H1 (cell line): ENCODE data around the gene COL5A1. TPM values are rescaled to one million over a fixed set of nuclear protein-coding genes. Genes with fewer than 3 reads are reported as not detected.

ENCODE experiments used
- CTCF ChIA-PET: fragments of 300-600 bp; sonication (Branson Sonifier 250); formaldehyde crosslinking; loops from one replicate; lab custom pipeline; 2021; ENCODE audit not compliant: partially characterized antibody; lab: Charles Lee
- POLR2A ChIA-PET: fragments of 300-600 bp; sonication (Branson Sonifier 250); formaldehyde crosslinking; loops from one replicate; lab custom pipeline; 2021; ENCODE audit warnings: inconsistent platforms; ENCODE audit not compliant: partially characterized antibody; lab: Charles Lee
- DNase-seq, 2 experiments: peaks; one replicate each; pipeline versions ENCODE4 v3.0.0 to v3.0.0-alpha.2; 2010 to 2022; ENCODE audit warnings: low spot score in 2 of 2, low read depth in 1 of 2, mixed read lengths in 1 of 2
- FAIRE-seq: peaks from 2 replicates; lab custom pipeline; 2011; peaks lifted over from hg19 to GRCh38; lab: Jason Lieb, UNC
- H2AFZ ChIP-seq: 2 replicates; pipeline ENCODE4 v1.8.1; 2012; ENCODE audit warnings: low read length, inconsistent platforms
- H2AK5ac ChIP-seq: 2 replicates; pipeline ENCODE4 v1.6.1; 2013; ENCODE audit warnings: low read depth, low read length
- H2BK120ac ChIP-seq: replicated peaks from 2 replicates; pipeline ENCODE3; 2013; ENCODE audit warnings: low read depth, low read length, inconsistent platforms
- H2BK12ac ChIP-seq: 2 replicates; pipeline ENCODE4 v1.6.1; 2013; ENCODE audit warnings: low read depth, low read length
- H2BK15ac ChIP-seq: 2 replicates; pipeline ENCODE4 v1.6.1; 2013; ENCODE audit warnings: low read length
- H2BK20ac ChIP-seq: 2 replicates; pipeline ENCODE4 v1.6.1; 2013; ENCODE audit warnings: low read length
- H2BK5ac ChIP-seq: 2 replicates; pipeline ENCODE4 v1.6.1; 2013; ENCODE audit warnings: low read depth, low read length
- H3K14ac ChIP-seq: 2 replicates; pipeline ENCODE4 v1.6.1; 2013; ENCODE audit warnings: inconsistent platforms; ENCODE audit not compliant: insufficient read length
- H3K18ac ChIP-seq: 2 replicates; pipeline ENCODE4 v1.6.1; 2013; ENCODE audit warnings: low read length; ENCODE audit errors: extremely low read depth
- H3K23ac ChIP-seq: 2 replicates; pipeline ENCODE4 v1.6.1; 2013; ENCODE audit warnings: inconsistent platforms; ENCODE audit not compliant: insufficient read length
- H3K23me2 ChIP-seq: 2 replicates; pipeline ENCODE4 v1.6.1; 2013; ENCODE audit warnings: low read depth, low read length
- H3K27ac ChIP-seq: 2 replicates; pipeline ENCODE4 v1.6.1; 2011; ENCODE audit warnings: low read depth, low read length, inconsistent platforms
- H3K27me3 ChIP-seq, 4 experiments: replicated peaks in 1 of 4; 1 replicate in 1 of 4; 2 replicates in 3 of 4; pipeline versions ENCODE4 v1.6.1 to v1.8.1; 2011 to 2013; ENCODE audit warnings: low read length in 3 of 4, mild to moderate bottlenecking in 3 of 4, inconsistent platforms in 2 of 4, mixed read lengths in 2 of 4, moderate library complexity in 1 of 4; ENCODE audit not compliant: control insufficient read depth in 3 of 4, insufficient read depth in 3 of 4; ENCODE audit errors: extremely low read depth in 1 of 4
- H3K36me3 ChIP-seq, 4 experiments: 2 replicates each; pipeline versions ENCODE4 v1.6.1 to v1.8.1; 2011 to 2013; ENCODE audit warnings: mild to moderate bottlenecking in 4 of 4, low read length in 3 of 4, moderate library complexity in 2 of 4, control low read depth in 1 of 4, inconsistent platforms in 1 of 4; ENCODE audit not compliant: insufficient read depth in 4 of 4, control insufficient read depth in 2 of 4
- H3K4ac ChIP-seq: replicated peaks from 2 replicates; pipeline ENCODE3; 2013; ENCODE audit warnings: low read length, low read depth, mixed read lengths, inconsistent platforms; ENCODE audit not compliant: insufficient read length
- H3K4me1 ChIP-seq, 4 experiments: replicated peaks in 1 of 4; 1 replicate in 1 of 4; 2 replicates in 3 of 4; pipeline versions ENCODE4 v1.6.1 to v1.8.1; 2011 to 2013; ENCODE audit warnings: low read length in 3 of 4, inconsistent platforms in 2 of 4, mixed read lengths in 1 of 4; ENCODE audit not compliant: insufficient read depth in 4 of 4, control insufficient read depth in 3 of 4
- H3K4me2 ChIP-seq, 2 experiments: 2 replicates each; pipeline versions ENCODE4 v1.6.1 to v1.8.1; 2011 to 2013; ENCODE audit warnings: low read depth in 2 of 2, low read length in 2 of 2, control low read depth in 1 of 2, inconsistent platforms in 1 of 2, mild to moderate bottlenecking in 1 of 2; ENCODE audit not compliant: insufficient read depth in 1 of 2
- H3K4me3 ChIP-seq, 4 experiments: fragments of 200-600, 300-600 bp in 1 of 4; sonication (generic), shearing (Covaris generic), sonication (Bioruptor Twin) in 1 of 4; 2 replicates each; pipeline versions ENCODE4 v1.5.1 to v1.8.1; 2011 to 2016; ENCODE audit warnings: low read length in 4 of 4, low read depth in 3 of 4, control low read depth in 2 of 4, inconsistent platforms in 2 of 4, mild to moderate bottlenecking in 2 of 4, mixed read lengths in 1 of 4, moderate library complexity in 1 of 4; ENCODE audit not compliant: insufficient read depth in 2 of 4; ENCODE audit errors: extremely low read depth in 1 of 4
- H3K56ac ChIP-seq: replicated peaks from 2 replicates; pipeline ENCODE3; 2013; ENCODE audit warnings: low read depth, mild to moderate bottlenecking, mixed read lengths, low read length, inconsistent platforms; ENCODE audit not compliant: insufficient read length
- H3K79me1 ChIP-seq: 2 replicates; pipeline ENCODE4 v1.6.1; 2013; ENCODE audit warnings: low read depth, low read length, control low read depth
- H3K79me2 ChIP-seq, 2 experiments: 2 replicates each; pipeline versions ENCODE4 v1.6.1 to v1.8.1; 2012 to 2013; ENCODE audit warnings: low read length in 2 of 2, mild to moderate bottlenecking in 2 of 2, inconsistent platforms in 1 of 2; ENCODE audit not compliant: insufficient read depth in 2 of 2, control insufficient read depth in 1 of 2
- H3K9ac ChIP-seq, 4 experiments: replicated peaks in 1 of 4; 1 replicate in 1 of 4; 2 replicates in 3 of 4; pipeline versions ENCODE4 v1.6.1 to v1.8.1; 2011 to 2013; ENCODE audit warnings: low read depth in 3 of 4, low read length in 3 of 4, control low read depth in 2 of 4, mild to moderate bottlenecking in 2 of 4, moderate library complexity in 2 of 4, inconsistent platforms in 1 of 4; ENCODE audit errors: extremely low read depth in 1 of 4
- H3K9me3 ChIP-seq, 2 experiments: 2 replicates each; pipeline versions ENCODE4 v1.6.1 to v1.8.1; 2012 to 2013; ENCODE audit warnings: mild to moderate bottlenecking in 2 of 2, moderate library complexity in 2 of 2, control low read depth in 1 of 2, inconsistent platforms in 1 of 2, low read depth in 1 of 2, low read length in 1 of 2, mixed read lengths in 1 of 2; ENCODE audit not compliant: insufficient read depth in 2 of 2
- H4K20me1 ChIP-seq, 2 experiments: replicated peaks in 1 of 2; 2 replicates each; pipeline versions ENCODE3 to v1.8.1; 2011 to 2013; ENCODE audit warnings: inconsistent platforms in 2 of 2, low read length in 2 of 2, mild to moderate bottlenecking in 1 of 2; ENCODE audit not compliant: insufficient read depth in 2 of 2, control insufficient read depth in 1 of 2
- H4K5ac ChIP-seq: 2 replicates; pipeline ENCODE4 v1.6.1; 2013; ENCODE audit warnings: low read length, low read depth, mixed read lengths, inconsistent platforms; ENCODE audit not compliant: insufficient read length
- H4K8ac ChIP-seq: 2 replicates; pipeline ENCODE4 v1.8.0; 2013; ENCODE audit warnings: mild to moderate bottlenecking, moderate library complexity, low read length, inconsistent platforms; ENCODE audit not compliant: insufficient read depth; ENCODE audit errors: extremely low read depth
- H4K91ac ChIP-seq: replicated peaks from 2 replicates; pipeline ENCODE3; 2013; ENCODE audit warnings: low read length, mixed read lengths, inconsistent platforms; ENCODE audit not compliant: insufficient read length
- CBX5 ChIP-seq: fragments of 300-800, 300-1000 bp; sonication (generic); IDR thresholded peaks from 2 replicates; pipeline ENCODE4 v1.7.1; 2016; ENCODE audit warnings: antibody characterized with exemption, low read length, low read depth
- CBX8 ChIP-seq: fragments of 300-800, 300-1000 bp; sonication (generic); IDR thresholded peaks from 2 replicates; pipeline ENCODE4 v1.7.1; 2016; ENCODE audit warnings: low read depth, low read length, borderline replicate concordance
- CTBP2 ChIP-seq: IDR thresholded peaks from 2 replicates; pipeline ENCODE4 v1.7.0; 2011; ENCODE audit warnings: borderline replicate concordance, mild to moderate bottlenecking, moderate library complexity, mixed read lengths, low read length; ENCODE audit not compliant: insufficient read depth, insufficient read length
- PHF8 ChIP-seq: fragments of 200-600 bp; sonication (generic); conservative IDR thresholded peaks from 2 replicates; pipeline ENCODE4 v1.7.1; 2012; ENCODE audit warnings: low read depth, mild to moderate bottlenecking, inconsistent platforms, low read length, moderate library complexity
- POLR2A ChIP-seq, 2 experiments: IDR thresholded peaks; 1 replicate in 1 of 2; 2 replicates in 1 of 2; pipeline ENCODE4 v1.6.1; 2011; ENCODE audit warnings: low read depth in 2 of 2, low read length in 2 of 2, mild to moderate bottlenecking in 2 of 2; ENCODE audit errors: control extremely low read depth in 1 of 2
- POLR2AphosphoS5 ChIP-seq: IDR thresholded peaks from 2 replicates; pipeline ENCODE4 v1.6.1; 2011; ENCODE audit warnings: low read depth, low read length
- RAD21 ChIP-seq, 2 experiments: IDR thresholded peaks in 1 of 2; conservative IDR thresholded peaks in 1 of 2; 2 replicates each; pipeline ENCODE4 v1.6.1; 2011; ENCODE audit warnings: low read depth in 2 of 2, low read length in 2 of 2, improper control_type of control experiment in 1 of 2, inconsistent platforms in 1 of 2, mild to moderate bottlenecking in 1 of 2, moderate library complexity in 1 of 2
- RFX5 ChIP-seq: IDR thresholded peaks from 2 replicates; pipeline ENCODE4 v1.6.1; 2011; ENCODE audit warnings: low read depth, low read length, improper control_type of control experiment, borderline replicate concordance
- SIN3A ChIP-seq, 2 experiments: IDR thresholded peaks in 1 of 2; conservative IDR thresholded peaks in 1 of 2; 2 replicates each; pipeline ENCODE4 v1.6.1; 2011 to 2012; ENCODE audit warnings: low read length in 2 of 2, improper control_type of control experiment in 1 of 2, low read depth in 1 of 2, mild to moderate bottlenecking in 1 of 2
- TAF1 ChIP-seq: IDR thresholded peaks from 2 replicates; pipeline ENCODE4 v1.6.1; 2011; ENCODE audit warnings: mild to moderate bottlenecking, low read depth, low read length
- TBP ChIP-seq: IDR thresholded peaks from 2 replicates; pipeline ENCODE4 v1.6.1; 2011; ENCODE audit warnings: low read depth, low read length, improper control_type of control experiment
- WGBS, 2 experiments: shearing (Covaris generic) in 1 of 2; methylation state at CpG; one replicate each; pipeline versions ENCODE4 v1.1.6 to v1.1.7; 2013 to 2015; ENCODE audit warnings: low lambda C conversion rate in 2 of 2, mixed read lengths in 2 of 2, inconsistent platforms in 1 of 2, low coverage in 1 of 2, missing lambda C conversion rate in 1 of 2; ENCODE audit not compliant: insufficient replicate concordance in 2 of 2, insufficient coverage in 1 of 2, insufficient read length in 1 of 2; ENCODE audit errors: extremely low coverage in 1 of 2, missing lambda C conversion rate in 1 of 2; 5-methylcytosine and 5-hydroxymethylcytosine counted together
- polyA plus RNA-seq, 7 experiments: library from polyadenylated mRNA; depleted of rRNA in 3 of 7; stranded (reverse) in 5 of 7; unstranded in 2 of 7; fragments of >200 nt in 5 of 7; fragments of 200-250 nt in 2 of 7; gene quantifications; 1 replicate in 5 of 7; 2 replicates in 1 of 7; 4 replicates in 1 of 7; pipeline versions ENCODE4 v1.2.1 to v1.2.3, GENCODE V29; 2011 to 2013; ENCODE audit warnings: missing spikeins in 2 of 7, mixed read lengths in 2 of 7
- total RNA-seq: library from RNA; stranded (reverse); fragmentation: NEBNext Ultra II Directional; extraction: Animal tissue kit (Norgen Biotek cat#: 25700); gene quantifications from 2 replicates; pipeline ENCODE4 v1.2.1, GENCODE V29; 2021
- TF ChIP-seq, protein P1 (sequence below), 3 experiments: IDR thresholded peaks; 1 replicate in 2 of 3; 2 replicates in 1 of 3; pipeline versions ENCODE4 v1.5.1 to v1.6.1; 2011; ENCODE audit warnings: low read length in 3 of 3, mild to moderate bottlenecking in 3 of 3, inconsistent platforms in 2 of 3, low read depth in 1 of 3, moderate library complexity in 1 of 3; ENCODE audit not compliant: insufficient read depth in 1 of 3; ENCODE audit errors: control extremely low read depth in 1 of 3

The COL5A1 gene
- total and polyA plus RNA-seq, 2 of the 8 experiments (the other 6 are each of a cell fraction or from before 2014, with no cell fraction given) = 3.8 to 12.0 TPM

DNA sequence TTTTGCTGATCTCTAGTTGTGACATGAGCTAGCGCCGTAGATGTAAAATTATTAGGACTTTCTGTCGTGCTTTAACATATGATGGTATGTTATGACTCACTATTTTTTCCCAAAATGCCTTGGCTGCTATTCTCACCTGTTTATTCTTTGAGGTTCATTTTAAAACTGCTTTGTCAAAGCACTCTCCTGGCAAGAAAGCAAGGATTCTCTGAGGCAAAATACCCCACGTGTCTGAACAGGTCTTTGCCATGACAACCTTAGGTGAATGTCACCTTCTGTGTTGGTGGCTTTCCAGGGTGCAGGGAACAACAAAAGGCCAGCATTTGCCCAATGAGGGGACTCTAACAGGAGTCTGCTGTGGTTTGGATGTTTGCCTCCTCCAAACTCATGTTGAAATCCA is 30.6 kb upstream of the COL5A1 start:
- POLR2A ChIA-PET = no interaction called here
- H3K23me2 ChIP-seq = no peaks in the 10 kb centered on the region
- no peaks in the 10 kb centered on the region for H3K4me1 ChIP-seq
- no peaks in the 10 kb centered on the region; a peak in 1 of 8 replicates for H3K36me3 ChIP-seq
- no peak overlapping the region for H4K8ac ChIP-seq
- H3K4ac ChIP-seq = no peak overlapping the region
- CTCF ChIA-PET = no interaction called here
- H4K5ac ChIP-seq = no peak overlapping the region
- H3K4me3 ChIP-seq = no peak overlapping the region
- H3K56ac ChIP-seq = no peak overlapping the region
- H2BK5ac ChIP-seq = no peak overlapping the region
- WGBS, 2 experiments = 91% methylated on average over 4 of the region's 4 CpGs; no CpG with 5 or more reads in 1 of the 2 experiments
- no peak overlapping the region for H2AFZ ChIP-seq
- H2BK20ac ChIP-seq = no peak overlapping the region
- H2BK120ac ChIP-seq = no peak overlapping the region
- DNase-seq = no peak
- H3K14ac ChIP-seq = no peak overlapping the region
- H3K9ac ChIP-seq = no peak overlapping the region
- peaks cover 3 to 19% of the 10 kb centered on the region in 2 experiments; a peak in 3 of 4 replicates for H3K9me3 ChIP-seq
- H4K20me1 ChIP-seq = no peaks in the 10 kb centered on the region
- no peaks in the 10 kb centered on the region for H3K27me3 ChIP-seq
- no peaks in the 10 kb centered on the region for H3K79me1 ChIP-seq
- H4K91ac ChIP-seq = no peak overlapping the region
- H3K23ac ChIP-seq = no peak overlapping the region
- H2BK12ac ChIP-seq = no peak overlapping the region
- no peak overlapping the region for H3K18ac ChIP-seq
- FAIRE-seq = no peak
- no peak overlapping the region for H2BK15ac ChIP-seq
- H3K4me2 ChIP-seq = no peak overlapping the region
- H3K79me2 ChIP-seq = no peaks in the 10 kb centered on the region
- H2AK5ac ChIP-seq = no peak overlapping the region
- H3K27ac ChIP-seq = no peak overlapping the region
- no peak for TF ChIP-seq TBP
- no peak for TF ChIP-seq PHF8
- no peak for TF ChIP-seq POLR2AphosphoS5
- TF ChIP-seq POLR2A (IDR thresholded peaks at IDR 0.05; ENCODE audit: control extremely low read depth in 1 of 2, low read depth in 2 of 2, low read length in 2 of 2) = no peak
- TF ChIP-seq CTBP2 = no peak
- TF ChIP-seq CBX8 = no peak
- TF ChIP-seq CBX5 = no peak
- TF ChIP-seq, protein P1, sequence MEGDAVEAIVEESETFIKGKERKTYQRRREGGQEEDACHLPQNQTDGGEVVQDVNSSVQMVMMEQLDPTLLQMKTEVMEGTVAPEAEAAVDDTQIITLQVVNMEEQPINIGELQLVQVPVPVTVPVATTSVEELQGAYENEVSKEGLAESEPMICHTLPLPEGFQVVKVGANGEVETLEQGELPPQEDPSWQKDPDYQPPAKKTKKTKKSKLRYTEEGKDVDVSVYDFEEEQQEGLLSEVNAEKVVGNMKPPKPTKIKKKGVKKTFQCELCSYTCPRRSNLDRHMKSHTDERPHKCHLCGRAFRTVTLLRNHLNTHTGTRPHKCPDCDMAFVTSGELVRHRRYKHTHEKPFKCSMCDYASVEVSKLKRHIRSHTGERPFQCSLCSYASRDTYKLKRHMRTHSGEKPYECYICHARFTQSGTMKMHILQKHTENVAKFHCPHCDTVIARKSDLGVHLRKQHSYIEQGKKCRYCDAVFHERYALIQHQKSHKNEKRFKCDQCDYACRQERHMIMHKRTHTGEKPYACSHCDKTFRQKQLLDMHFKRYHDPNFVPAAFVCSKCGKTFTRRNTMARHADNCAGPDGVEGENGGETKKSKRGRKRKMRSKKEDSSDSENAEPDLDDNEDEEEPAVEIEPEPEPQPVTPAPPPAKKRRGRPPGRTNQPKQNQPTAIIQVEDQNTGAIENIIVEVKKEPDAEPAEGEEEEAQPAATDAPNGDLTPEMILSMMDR (IDR thresholded peaks at IDR 0.05; ENCODE audit: control extremely low read depth in 1 of 3, insufficient read depth in 1 of 3, low read depth in 1 of 3, low read length in 3 of 3) = no peak
- TF ChIP-seq SIN3A (conservative IDR thresholded peaks at IDR 0.05 in 1 of 2, IDR thresholded peaks at IDR 0.05 in 1 of 2; ENCODE audit: low read depth in 1 of 2, low read length in 2 of 2) = no peak
- no peak for TF ChIP-seq TAF1
- no peak for TF ChIP-seq RAD21 (IDR thresholded peaks at IDR 0.05 in 1 of 2, conservative IDR thresholded peaks at IDR 0.05 in 1 of 2; ENCODE audit: low read depth in 2 of 2, low read length in 2 of 2)
- TF ChIP-seq RFX5 = no peak
